Parathyroid adenoma (tissue), 2 donors: Measurements from ENCODE around the gene PDE10A.

Source experiments
- H2AFZ ChIP-seq: fragments of 300-600 bp; sonication (generic); one replicate; pipeline ENCODE4 v1.7.0; 2017; ENCODE audit warnings: antibody characterized with exemption, mild to moderate bottlenecking
- H3K27ac ChIP-seq: fragments of 300-600 bp; sonication (generic); one replicate; pipeline ENCODE4 v1.7.0; 2017
- H3K27me3 ChIP-seq: fragments of 300-600 bp; sonication (generic); one replicate; pipeline ENCODE4 v1.7.0; 2017; ENCODE audit warnings: low read length; ENCODE audit not compliant: control insufficient read depth, insufficient read depth
- H3K36me3 ChIP-seq: fragments of 300-600 bp; sonication (generic); one replicate; pipeline ENCODE4 v1.7.0; 2017; ENCODE audit warnings: low read length; ENCODE audit not compliant: control insufficient read depth, insufficient read depth
- H3K4me1 ChIP-seq: fragments of 300-600 bp; sonication (generic); one replicate; pipeline ENCODE4 v1.7.0; 2017; ENCODE audit warnings: control low read depth
- H3K4me2 ChIP-seq: fragments of 300-600 bp; sonication (generic); one replicate; pipeline ENCODE4 v1.7.0; 2017; ENCODE audit warnings: low read length
- H3K4me3 ChIP-seq: fragments of 300-600 bp; sonication (generic); one replicate; pipeline ENCODE4 v1.7.0; 2017; ENCODE audit warnings: low read depth, low read length
- H3K79me2 ChIP-seq: fragments of 300-600 bp; sonication (generic); one replicate; pipeline ENCODE4 v1.7.0; 2017; ENCODE audit warnings: control low read depth
- H3K9ac ChIP-seq: fragments of 300-600 bp; sonication (generic); one replicate; pipeline ENCODE4 v1.7.0; 2017; ENCODE audit warnings: mild to moderate bottlenecking
- H3K9me3 ChIP-seq: fragments of 300-600 bp; sonication (generic); one replicate; pipeline ENCODE4 v1.7.0; 2017; ENCODE audit warnings: low read length; ENCODE audit not compliant: control insufficient read depth
- TF ChIP-seq, protein P1 (sequence below): fragments of 300-600 bp; sonication (generic); IDR thresholded peaks from one replicate; pipeline ENCODE4 v1.7.0; 2017; ENCODE audit warnings: antibody characterized with exemption, mild to moderate bottlenecking
- donor health status: primary hyperparathyroidism.

The PDE10A gene

DNA sequence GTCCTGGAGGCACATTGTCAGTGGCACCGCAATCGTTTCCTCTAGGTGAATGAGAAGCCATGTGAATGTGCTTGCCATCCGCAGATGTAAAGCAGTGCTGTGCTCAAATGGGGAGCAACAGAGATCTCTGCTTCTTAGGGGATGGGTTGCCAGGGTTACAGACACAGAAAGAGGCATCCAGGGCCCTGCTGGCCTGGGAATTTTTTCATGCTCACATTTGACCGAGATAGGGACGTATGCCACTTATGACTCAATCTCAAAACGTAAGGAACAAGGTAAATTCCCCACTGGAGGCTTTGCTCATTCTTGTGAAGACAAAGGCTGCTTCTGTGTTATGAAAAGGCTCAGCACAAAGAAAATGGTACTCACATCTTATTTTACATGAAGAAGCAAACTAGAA, 364.6 kb downstream of the PDE10A start:
- Histone ChIP-seq H3K36me3 (no peaks in the 10 kb centered on the region), H3K9me3 (no peaks in the 10 kb centered on the region), H3K4me1 (no peaks in the 10 kb centered on the region), H3K4me2 (no peak overlapping the region), H3K27ac (no peak overlapping the region), H3K9ac (no peak overlapping the region), H3K4me3 (no peak overlapping the region), H3K27me3 (no peaks in the 10 kb centered on the region), H3K79me2 (no peaks in the 10 kb centered on the region), H2AFZ (no peak overlapping the region)
- TF ChIP-seq, protein P1, sequence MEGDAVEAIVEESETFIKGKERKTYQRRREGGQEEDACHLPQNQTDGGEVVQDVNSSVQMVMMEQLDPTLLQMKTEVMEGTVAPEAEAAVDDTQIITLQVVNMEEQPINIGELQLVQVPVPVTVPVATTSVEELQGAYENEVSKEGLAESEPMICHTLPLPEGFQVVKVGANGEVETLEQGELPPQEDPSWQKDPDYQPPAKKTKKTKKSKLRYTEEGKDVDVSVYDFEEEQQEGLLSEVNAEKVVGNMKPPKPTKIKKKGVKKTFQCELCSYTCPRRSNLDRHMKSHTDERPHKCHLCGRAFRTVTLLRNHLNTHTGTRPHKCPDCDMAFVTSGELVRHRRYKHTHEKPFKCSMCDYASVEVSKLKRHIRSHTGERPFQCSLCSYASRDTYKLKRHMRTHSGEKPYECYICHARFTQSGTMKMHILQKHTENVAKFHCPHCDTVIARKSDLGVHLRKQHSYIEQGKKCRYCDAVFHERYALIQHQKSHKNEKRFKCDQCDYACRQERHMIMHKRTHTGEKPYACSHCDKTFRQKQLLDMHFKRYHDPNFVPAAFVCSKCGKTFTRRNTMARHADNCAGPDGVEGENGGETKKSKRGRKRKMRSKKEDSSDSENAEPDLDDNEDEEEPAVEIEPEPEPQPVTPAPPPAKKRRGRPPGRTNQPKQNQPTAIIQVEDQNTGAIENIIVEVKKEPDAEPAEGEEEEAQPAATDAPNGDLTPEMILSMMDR, result no peak

DNA sequence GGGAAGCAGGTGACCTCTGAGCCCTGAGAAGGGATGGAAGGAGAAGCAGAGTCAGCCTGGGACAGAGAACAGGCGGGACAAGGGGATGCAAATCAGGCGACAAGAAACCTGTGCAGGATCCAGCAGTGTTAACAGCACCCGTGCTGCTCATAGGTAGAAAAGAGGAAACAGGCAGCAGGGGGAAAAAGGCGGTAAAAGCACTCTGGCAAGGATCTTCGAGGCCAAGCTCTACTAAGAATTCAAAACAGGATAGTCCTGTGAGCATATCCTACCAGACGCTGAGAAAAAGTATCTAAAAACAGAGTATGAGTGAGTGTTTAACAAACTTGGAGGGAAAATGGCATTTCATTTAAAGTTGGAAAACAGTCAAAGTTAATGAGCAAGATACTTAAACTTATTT, 370.4 kb downstream of the PDE10A start:
- no peaks in the 10 kb centered on the region for H3K4me1 ChIP-seq
- H3K27me3 ChIP-seq, result no peaks in the 10 kb centered on the region
- no peak overlapping the region for H3K4me2 ChIP-seq
- H3K9me3 ChIP-seq, result no peaks in the 10 kb centered on the region
- no peak overlapping the region for H3K27ac ChIP-seq
- H2AFZ ChIP-seq, result no peak overlapping the region
- no peak overlapping the region for H3K9ac ChIP-seq
- H3K4me3 ChIP-seq, result no peak overlapping the region
- no peaks in the 10 kb centered on the region for H3K79me2 ChIP-seq
- no peaks in the 10 kb centered on the region for H3K36me3 ChIP-seq
- TF ChIP-seq, protein P1, result no peak
